Activated T-cell treated with anti-CD3 and anti-CD28 coated beads, Interleukin-2, amount 50 U/mL, for 4 hours (primary cell): Measurements from ENCODE around the gene ERBB4. TPM values are rescaled to one million over a fixed set of nuclear protein-coding genes. Genes with fewer than 3 reads are reported as not detected.
"Not testable (repeated sequence)": the region's sequence is repeated elsewhere in the genome, so short reads cannot be mapped to it uniquely, and the experiment has no call there.

ENCODE experiments used
- ATAC-seq, 2 donors: fragments of 200-7000 bp; cut with Tn5 transposase; one replicate each; pipeline ENCODE4 v1.10.0; 2021
- DNase-seq: peaks from one replicate; pipeline ENCODE4 v3.0.0-alpha.2; 2020
- H3K27me3 Mint-ChIP-seq: one replicate; pipeline ENCODE4 v1.8.0; 2021; ENCODE audit warnings: low read depth, mixed read lengths
- H3K36me3 Mint-ChIP-seq: one replicate; pipeline ENCODE4 v1.8.0; 2022; ENCODE audit warnings: mixed read lengths; ENCODE audit not compliant: insufficient read depth
- H3K4me1 Mint-ChIP-seq: one replicate; pipeline ENCODE4 v1.8.0; 2021; ENCODE audit warnings: low read depth, mixed read lengths
- H3K4me3 Mint-ChIP-seq: one replicate; pipeline ENCODE4 v1.8.0; 2021; ENCODE audit warnings: mild to moderate bottlenecking, moderate library complexity, mixed read lengths
- H3K9me3 Mint-ChIP-seq: one replicate; pipeline ENCODE4 v1.8.0; 2021; ENCODE audit warnings: mixed read lengths
- total RNA-seq, 3 donors: library from RNA; stranded (reverse); gene quantifications; one replicate each; pipeline ENCODE4 v1.2.1, GENCODE V29; 2021

Gene ERBB4
- total RNA-seq, 3 donors from 2014 or later, result not detected

- Mint-ChIP-seq H3K27me3 (no peaks in the 10 kb centered on the region), H3K9me3 (no peaks in the 10 kb centered on the region), H3K36me3 (no peaks in the 10 kb centered on the region), H3K4me3 (no peak overlapping the region), H3K4me1 (no peaks in the 10 kb centered on the region)
- no peak for DNase-seq
- ATAC-seq, result no peak
Measured at GRCh38 chr2:212242724-212243123, 295.9 kb downstream of the ERBB4 start.

- not testable (repeated sequence) for H3K4me1 Mint-ChIP-seq, ATAC-seq, H3K36me3 Mint-ChIP-seq, H3K27me3 Mint-ChIP-seq, H3K4me3 Mint-ChIP-seq, H3K9me3 Mint-ChIP-seq, DNase-seq
Measured at GRCh38 chr2:212238152-212238551, 300.4 kb downstream of the ERBB4 start.

GRCh38 chr2:212237350-212238095 lies 301.1 kb downstream of the ERBB4 start:
- DNase-seq (no peak), ATAC-seq (no peak)
- H3K36me3 Mint-ChIP-seq, result no peaks in the 10 kb centered on the region
- H3K27me3 Mint-ChIP-seq, result no peaks in the 10 kb centered on the region
- no peak overlapping the region for H3K4me3 Mint-ChIP-seq
- peaks cover 6% of the 10 kb centered on the region for H3K9me3 Mint-ChIP-seq
- H3K4me1 Mint-ChIP-seq, result no peaks in the 10 kb centered on the region

- H3K4me3 Mint-ChIP-seq, result no peak overlapping the region
- H3K36me3 Mint-ChIP-seq, result no peaks in the 10 kb centered on the region
- no peak for DNase-seq
- ATAC-seq, result no peak
- no peaks in the 10 kb centered on the region for H3K4me1 Mint-ChIP-seq
- H3K27me3 Mint-ChIP-seq, result no peaks in the 10 kb centered on the region
- H3K9me3 Mint-ChIP-seq, result peaks cover 7% of the 10 kb centered on the region
Measured at GRCh38 chr2:212228743-212229171, 309.8 kb downstream of the ERBB4 start.

- Mint-ChIP-seq H3K9me3 (peaks cover 7% of the 10 kb centered on the region), H3K27me3 (no peaks in the 10 kb centered on the region), H3K4me1 (no peaks in the 10 kb centered on the region), H3K4me3 (no peak overlapping the region), H3K36me3 (no peaks in the 10 kb centered on the region)
- DNase-seq, result no peak
- no peak for ATAC-seq
Measured at GRCh38 chr2:212227755-212228154, 310.8 kb downstream of the ERBB4 start.

GRCh38 chr2:212226114-212226513 lies 312.5 kb downstream of the ERBB4 start:
- Mint-ChIP-seq H3K4me1 (no peaks in the 10 kb centered on the region), H3K4me3 (no peak overlapping the region), H3K27me3 (no peaks in the 10 kb centered on the region), H3K36me3 (no peaks in the 10 kb centered on the region), H3K9me3 (peaks cover 7% of the 10 kb centered on the region)
- DNase-seq (no peak), ATAC-seq (no peak)

- Mint-ChIP-seq H3K4me1 (no peaks in the 10 kb centered on the region), H3K36me3 (no peaks in the 10 kb centered on the region), H3K27me3 (no peaks in the 10 kb centered on the region)
Measured at GRCh38 chr2:212223696-212224095, 314.9 kb downstream of the ERBB4 start.

GRCh38 chr2:212213191-212213590 lies 325.4 kb downstream of the ERBB4 start:
- Mint-ChIP-seq H3K27me3 (no peaks in the 10 kb centered on the region), H3K9me3 (no peaks in the 10 kb centered on the region), H3K36me3 (no peaks in the 10 kb centered on the region), H3K4me1 (no peaks in the 10 kb centered on the region), H3K4me3 (no peak overlapping the region)
- DNase-seq (no peak), ATAC-seq (no peak)

More at GRCh38 chr2:212223696-212224095, 314.9 kb downstream of the ERBB4 start:
- H3K4me3 Mint-ChIP-seq, result no peak overlapping the region
- no peak for DNase-seq
- no peak for ATAC-seq
- H3K9me3 Mint-ChIP-seq, result peaks cover 3% of the 10 kb centered on the region

GRCh38 chr2:212208467-212208866 lies 330.1 kb downstream of the ERBB4 start:
- no peak overlapping the region for H3K4me3 Mint-ChIP-seq
- DNase-seq (no peak), ATAC-seq (no peak)
- H3K27me3 Mint-ChIP-seq, result no peaks in the 10 kb centered on the region
- no peaks in the 10 kb centered on the region for H3K36me3 Mint-ChIP-seq
- H3K4me1 Mint-ChIP-seq, result no peaks in the 10 kb centered on the region
- no peaks in the 10 kb centered on the region for H3K9me3 Mint-ChIP-seq

- Mint-ChIP-seq H3K4me1 (no peaks in the 10 kb centered on the region), H3K4me3 (no peak overlapping the region)
- ATAC-seq, result no peak
Measured at GRCh38 chr2:212197776-212198175, 340.8 kb downstream of the ERBB4 start.

GRCh38 chr2:212195626-212196025 lies 343.0 kb downstream of the ERBB4 start:
- no peak for ATAC-seq
- no peak overlapping the region for H3K4me3 Mint-ChIP-seq
- no peak for DNase-seq
- no peaks in the 10 kb centered on the region for H3K9me3 Mint-ChIP-seq
- no peaks in the 10 kb centered on the region for H3K4me1 Mint-ChIP-seq
- no peaks in the 10 kb centered on the region for H3K36me3 Mint-ChIP-seq
- H3K27me3 Mint-ChIP-seq, result no peaks in the 10 kb centered on the region

More at GRCh38 chr2:212197776-212198175, 340.8 kb downstream of the ERBB4 start:
- H3K27me3 Mint-ChIP-seq, result no peaks in the 10 kb centered on the region
- no peaks in the 10 kb centered on the region for H3K36me3 Mint-ChIP-seq
- DNase-seq, result no peak
- H3K9me3 Mint-ChIP-seq, result no peaks in the 10 kb centered on the region

GRCh38 chr2:212194396-212194795 lies 344.2 kb downstream of the ERBB4 start:
- no peaks in the 10 kb centered on the region for H3K27me3 Mint-ChIP-seq
- no peaks in the 10 kb centered on the region for H3K9me3 Mint-ChIP-seq
- H3K4me1 Mint-ChIP-seq, result no peaks in the 10 kb centered on the region
- no peak for ATAC-seq
- no peak overlapping the region for H3K4me3 Mint-ChIP-seq
- no peak for DNase-seq
- no peaks in the 10 kb centered on the region for H3K36me3 Mint-ChIP-seq

GRCh38 chr2:212193803-212194202 lies 344.8 kb downstream of the ERBB4 start:
- no peak for DNase-seq
- no peaks in the 10 kb centered on the region for H3K36me3 Mint-ChIP-seq
- no peak for ATAC-seq
- no peak overlapping the region for H3K4me3 Mint-ChIP-seq
- H3K9me3 Mint-ChIP-seq, result no peaks in the 10 kb centered on the region
- H3K4me1 Mint-ChIP-seq, result no peaks in the 10 kb centered on the region
- H3K27me3 Mint-ChIP-seq, result no peaks in the 10 kb centered on the region

GRCh38 chr2:212193056-212193455 lies 345.5 kb downstream of the ERBB4 start:
- H3K4me1 Mint-ChIP-seq, result no peaks in the 10 kb centered on the region
- no peak for DNase-seq
- no peak for ATAC-seq
- no peaks in the 10 kb centered on the region for H3K27me3 Mint-ChIP-seq
- no peaks in the 10 kb centered on the region for H3K36me3 Mint-ChIP-seq
- H3K9me3 Mint-ChIP-seq, result peaks cover 6% of the 10 kb centered on the region
- H3K4me3 Mint-ChIP-seq, result no peak overlapping the region

- not testable (repeated sequence) for H3K4me1 Mint-ChIP-seq, H3K9me3 Mint-ChIP-seq, ATAC-seq, DNase-seq, H3K4me3 Mint-ChIP-seq, H3K36me3 Mint-ChIP-seq, H3K27me3 Mint-ChIP-seq
Measured at GRCh38 chr2:212191438-212191837, 347.2 kb downstream of the ERBB4 start.
